GM23338 (cell line): Measurements from ENCODE around the gene MARCHF7.

Source experiments
- CREB1 ChIP-seq: fragments of 250-450 bp; sonication (Bioruptor Pico); IDR thresholded peaks from 2 replicates; pipeline ENCODE4 v1.5.0; 2020; ENCODE audit warnings: low read depth, mild to moderate bottlenecking, moderate library complexity
- CTCF ChIP-seq, 2 experiments: fragments of 200-600 bp in 1 of 2; sonication (generic) in 1 of 2; conservative IDR thresholded peaks; 2 replicates each; pipeline versions ENCODE4 v1.5.1 to v1.6.1; 2016 to 2017; ENCODE audit warnings: antibody characterized with exemption in 2 of 2, low read depth in 2 of 2, mild to moderate bottlenecking in 2 of 2, moderate library complexity in 1 of 2
- ETS1 ChIP-seq: IDR thresholded peaks from 2 replicates; pipeline ENCODE4 v1.6.1; 2016; ENCODE audit warnings: antibody characterized with exemption
- EZH2 ChIP-seq: fragments of 200-600 bp; sonication (generic); IDR thresholded peaks from one replicate; pipeline ENCODE4 v1.8.0; 2017; ENCODE audit warnings: antibody characterized with exemption, mild to moderate bottlenecking, low read depth; ENCODE audit not compliant: unreplicated experiment
- EZH2phosphoT487 ChIP-seq: fragments of 200-600 bp; sonication (generic); IDR thresholded peaks from one replicate; pipeline ENCODE4 v1.8.1; 2018; ENCODE audit warnings: antibody characterized with exemption; ENCODE audit not compliant: unreplicated experiment
- JUNB ChIP-seq: IDR thresholded peaks from one replicate; pipeline ENCODE4 v1.6.1; 2016; ENCODE audit warnings: antibody characterized with exemption; ENCODE audit not compliant: unreplicated experiment
- NANOG ChIP-seq: IDR thresholded peaks from 2 replicates; pipeline ENCODE4 v1.6.1; 2016; ENCODE audit warnings: antibody characterized with exemption, borderline replicate concordance
- POLR2AphosphoS5 ChIP-seq: IDR thresholded peaks from 2 replicates; pipeline ENCODE4 v1.6.1; 2016; ENCODE audit warnings: antibody characterized with exemption, low read depth
- REST ChIP-seq: IDR thresholded peaks from one replicate; pipeline ENCODE4 v1.6.1; 2018; ENCODE audit warnings: antibody characterized with exemption; ENCODE audit not compliant: unreplicated experiment
- STAT1 ChIP-seq: IDR thresholded peaks from one replicate; pipeline ENCODE4 v1.6.1; 2016; ENCODE audit warnings: antibody characterized with exemption; ENCODE audit not compliant: unreplicated experiment
- ZNF114 ChIP-seq: fragments of 250-450 bp; sonication (Bioruptor Pico); IDR thresholded peaks from 2 replicates; pipeline ENCODE4 v1.5.0; 2020; ENCODE audit warnings: mild to moderate bottlenecking, moderate library complexity
- ZNF331 ChIP-seq: fragments of 250-450 bp; sonication (Bioruptor Pico); IDR thresholded peaks from 2 replicates; pipeline ENCODE4 v1.5.0; 2020; ENCODE audit warnings: low read depth, mild to moderate bottlenecking, moderate library complexity

GRCh38 chr2:159744363-159744762 lies 32.1 kb downstream of the MARCHF7 start:
- TF ChIP-seq CTCF (conservative IDR thresholded peaks at IDR 0.05; ENCODE audit: low read depth in 2 of 2) (no peak), EZH2phosphoT487 (no peak), REST (no peak), CREB1 (CRISPR knock-in tag) (no peak), EZH2 (no peak), POLR2AphosphoS5 (no peak), JUNB (no peak), ETS1 (no peak), STAT1 (no peak), ZNF331 (CRISPR knock-in tag) (no peak), ZNF114 (CRISPR knock-in tag) (no peak), NANOG (no peak)
